Bronchial epithelial cell (primary cell): ENCODE results near the gene SLC38A8. TPM values are rescaled to one million over a fixed set of nuclear protein-coding genes. Genes with fewer than 3 reads are reported as not detected.

Source experiments
- DNase-seq: peaks from one replicate; pipeline ENCODE4 v3.0.0-alpha.2; 2010; ENCODE audit warnings: low read depth
- FAIRE-seq: peaks from 2 replicates; lab custom pipeline; 2011; peaks lifted over from hg19 to GRCh38; lab: Jason Lieb, UNC
- H3K27me3 ChIP-seq: 2 replicates; pipeline ENCODE4 v1.5.1; 2011; ENCODE audit warnings: low read length; ENCODE audit not compliant: control insufficient read depth, insufficient read depth
- H3K36me3 ChIP-seq: 2 replicates; pipeline ENCODE4 v1.5.1; 2011; ENCODE audit warnings: low read length; ENCODE audit not compliant: control insufficient read depth, insufficient read depth
- H3K4me3 ChIP-seq: 2 replicates; pipeline ENCODE4 v1.5.1; 2011; ENCODE audit warnings: mild to moderate bottlenecking, low read depth, low read length, control low read depth
- CTCF ChIP-seq: IDR thresholded peaks from 2 replicates; pipeline ENCODE4 v1.5.1; 2011; ENCODE audit warnings: mild to moderate bottlenecking, moderate library complexity, low read length, control low read depth, inconsistent platforms; ENCODE audit not compliant: insufficient read depth, severe bottlenecking
- total RNA-seq: library from RNA; depleted of rRNA; stranded (reverse); fragments of >200 nt; gene quantifications from 2 replicates; pipeline ENCODE4 v1.2.1, GENCODE V29; 2014

Gene SLC38A8
- total RNA-seq, 1 donor from 2014 or later, result not detected

DNA sequence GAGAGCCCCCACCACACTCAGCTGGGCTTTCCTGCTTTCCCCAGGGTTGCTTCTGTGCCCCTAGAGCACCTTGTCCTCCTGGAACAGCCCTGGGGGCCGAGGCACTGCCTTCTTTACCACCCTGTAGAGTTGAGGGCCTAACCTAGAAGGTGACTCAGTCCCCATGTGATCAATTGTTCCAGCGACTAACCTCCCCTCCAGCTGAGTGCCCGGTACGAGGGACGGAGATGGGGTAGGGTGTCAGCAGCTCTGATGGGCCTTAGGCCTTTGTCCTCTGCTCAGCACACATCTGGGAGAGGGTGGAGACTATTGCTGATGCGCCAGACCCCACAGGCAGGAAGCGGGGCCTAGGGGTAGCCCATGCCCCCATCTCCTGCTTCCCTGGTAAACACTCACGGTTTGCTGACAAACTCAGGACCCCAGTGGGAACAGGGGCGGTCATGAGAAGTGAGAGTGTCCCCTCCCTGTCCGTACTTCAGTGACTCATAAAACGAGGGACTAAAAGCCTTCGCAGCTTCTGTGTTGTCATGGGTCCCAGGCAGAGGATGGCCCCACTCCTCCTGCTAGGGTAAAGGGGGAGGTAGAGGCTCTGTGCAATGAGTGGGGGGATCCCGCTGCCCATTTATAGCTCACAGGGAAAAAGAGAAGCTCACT is 41.5 kb downstream of the SLC38A8 start:
- Histone ChIP-seq H3K4me3 (no peak overlapping the region), H3K36me3 (no peaks in the 10 kb centered on the region), H3K27me3 (peaks cover 11% of the 10 kb centered on the region)
- FAIRE-seq (no peak), DNase-seq (no peak)
- no peak for TF ChIP-seq CTCF

DNA sequence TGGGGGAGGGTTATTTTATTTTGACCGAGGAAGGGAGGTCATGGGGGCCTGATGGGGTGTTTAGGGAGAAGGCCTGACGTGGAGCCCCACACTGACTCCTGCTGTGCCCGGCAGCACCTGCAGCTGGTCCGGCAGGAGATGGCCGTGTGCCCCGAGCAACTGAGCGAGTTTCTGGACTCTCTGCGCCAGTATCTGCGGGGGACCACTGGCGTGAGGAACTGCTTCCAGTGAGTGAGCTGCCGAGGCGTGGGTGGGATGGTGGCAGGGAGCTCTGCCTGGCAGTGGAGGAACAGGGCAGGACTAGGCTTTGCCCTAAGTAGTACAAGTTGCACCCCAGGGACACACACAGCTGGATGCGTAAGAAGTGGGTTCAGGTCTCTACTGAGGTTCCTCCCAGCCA is 44.5 kb downstream of the SLC38A8 start:
- no peaks in the 10 kb centered on the region for H3K36me3 ChIP-seq
- no peak for TF ChIP-seq CTCF
- no peak overlapping the region for H3K4me3 ChIP-seq
- DNase-seq, result no peak
- peaks cover 2% of the 10 kb centered on the region for H3K27me3 ChIP-seq
- FAIRE-seq, result no peak

DNA sequence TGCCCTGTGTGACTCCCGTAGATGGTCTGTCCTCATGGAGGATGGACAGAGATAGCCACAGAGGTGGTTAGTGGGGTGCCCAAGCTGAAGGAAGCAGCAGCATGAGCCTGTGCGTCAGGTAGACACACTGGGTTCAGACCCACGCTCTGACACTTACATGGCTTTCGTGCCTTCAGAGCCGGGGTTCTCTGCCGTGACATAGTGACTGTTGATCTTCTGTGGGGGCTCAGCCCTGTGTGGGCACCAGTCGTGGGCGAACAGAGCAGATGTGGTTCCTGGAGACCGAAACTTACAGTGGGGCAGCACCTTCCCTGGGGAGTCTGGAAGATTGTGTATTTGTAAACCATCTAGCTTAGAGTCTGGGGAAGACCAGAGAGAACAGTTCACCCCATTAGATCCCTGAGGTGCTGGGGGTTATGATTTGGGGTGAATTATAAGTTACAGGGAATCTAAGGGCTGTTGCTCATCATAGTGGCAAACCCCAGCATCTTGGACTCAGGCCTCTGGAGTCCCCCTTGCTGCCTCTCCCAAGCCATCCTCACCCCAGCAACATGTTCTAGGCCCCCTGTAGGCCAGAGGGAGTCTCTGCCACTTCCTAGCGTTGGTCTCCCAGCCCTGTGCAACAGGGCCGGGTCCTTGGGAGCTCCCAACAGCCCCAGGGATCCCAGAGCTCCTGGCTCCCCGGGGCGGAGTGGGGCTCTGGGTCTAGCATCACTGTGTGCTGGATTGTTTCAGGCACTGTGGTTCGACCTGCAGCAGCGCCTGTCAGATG is 45.9 kb downstream of the SLC38A8 start:
- Histone ChIP-seq H3K36me3 (no peaks in the 10 kb centered on the region), H3K27me3 (peaks cover 2% of the 10 kb centered on the region), H3K4me3 (no peak overlapping the region)
- no peak for DNase-seq
- no peak for TF ChIP-seq CTCF
- no peak for FAIRE-seq

DNA sequence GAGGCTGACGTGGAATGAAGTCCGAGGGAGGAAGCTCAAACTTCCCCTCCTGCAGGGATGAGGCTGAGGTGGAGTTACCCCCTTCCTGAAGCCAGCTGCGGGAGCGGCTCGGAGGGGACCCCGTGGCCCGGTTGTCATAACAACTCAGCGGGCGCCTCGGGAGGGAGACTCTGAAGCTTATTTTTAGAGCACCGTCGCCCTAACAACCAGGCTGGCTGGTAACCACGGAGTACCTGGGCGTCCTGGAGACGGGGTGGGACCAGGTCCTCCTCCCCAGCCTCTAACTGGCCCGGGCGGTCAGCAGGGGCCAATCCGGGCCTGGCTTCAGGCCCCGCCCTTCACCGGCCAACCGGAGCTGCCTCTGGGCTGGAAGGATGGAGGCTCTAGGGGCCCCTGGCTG is 46.8 kb downstream of the SLC38A8 start:
- Histone ChIP-seq H3K4me3 (no peak overlapping the region), H3K27me3 (no peaks in the 10 kb centered on the region), H3K36me3 (no peaks in the 10 kb centered on the region)
- DNase-seq (peak; percentile 34), FAIRE-seq (no peak)
- no peak for TF ChIP-seq CTCF

GRCh38 chr16:83994703-83995102 is 47.9 kb downstream of the SLC38A8 start:
- no peak for DNase-seq
- no peak overlapping the region for H3K4me3 ChIP-seq
- FAIRE-seq, result no peak
- no peaks in the 10 kb centered on the region for H3K27me3 ChIP-seq
- no peaks in the 10 kb centered on the region for H3K36me3 ChIP-seq
- no peak for TF ChIP-seq CTCF
